SK-N-SH (cell line): Measurements from ENCODE around the gene KIDINS220. TPM values are rescaled to one million over a fixed set of nuclear protein-coding genes. Genes with fewer than 3 reads are reported as not detected.

Experiments
- CTCF ChIA-PET: fragments of 300-600, 350-600 bp; formaldehyde crosslinking; extraction: SDS; loops from one replicate; lab custom pipeline; 2021; lab: Yijun Ruan, JAX
- POLR2A ChIA-PET: fragments of 350-600 bp; sonication (Branson Sonifier 250); formaldehyde crosslinking; extraction: SDS; loops from one replicate; lab custom pipeline; 2020; ENCODE audit warnings: antibody characterized with exemption, inconsistent platforms; lab: Yijun Ruan, JAX
- DNase-seq: peaks from one replicate; pipeline ENCODE4 v3.0.0; 2012
- H2AFZ ChIP-seq: fragments of 200-600 bp; sonication (generic); 2 replicates; pipeline ENCODE4 v1.8.1; 2016; ENCODE audit warnings: antibody characterized with exemption, mild to moderate bottlenecking, low read depth
- H3F3A ChIP-seq: fragments of 200-600 bp; sonication (generic); replicated peaks from 2 replicates; pipeline ENCODE3; 2016; ENCODE audit warnings: antibody characterized with exemption, mild to moderate bottlenecking; ENCODE audit not compliant: insufficient read depth
- H3K27ac ChIP-seq, 2 experiments: fragments of 200-500 bp in 1 of 2; fragments of 200-600 bp in 1 of 2; sonication (Bioruptor generic) in 1 of 2; sonication (generic), shearing (Covaris generic) in 1 of 2; 2 replicates each; pipeline versions ENCODE4 v1.5.1 to v1.6.1; 2014 to 2016; ENCODE audit warnings: low read depth in 2 of 2, inconsistent platforms in 1 of 2, low read length in 1 of 2, mild to moderate bottlenecking in 1 of 2, mixed read lengths in 1 of 2
- H3K27me3 ChIP-seq: fragments of 200-600 bp; sonication (generic), shearing (Covaris generic); 2 replicates; pipeline ENCODE4 v1.6.1; 2016; ENCODE audit warnings: mixed run types; ENCODE audit not compliant: insufficient read depth
- H3K36me3 ChIP-seq, 2 experiments: fragments of 200-500 bp in 1 of 2; fragments of 200-600 bp in 1 of 2; sonication (Bioruptor generic) in 1 of 2; sonication (generic) in 1 of 2; replicated peaks in 1 of 2; 2 replicates each; pipeline versions ENCODE3 to v1.5.1; 2014 to 2016; ENCODE audit warnings: low read length in 1 of 2, mild to moderate bottlenecking in 1 of 2; ENCODE audit not compliant: insufficient read depth in 2 of 2, control insufficient read depth in 1 of 2
- H3K4me1 ChIP-seq, 2 experiments: fragments of 200-500 bp in 1 of 2; fragments of 200-600 bp in 1 of 2; sonication (Bioruptor generic) in 1 of 2; sonication (generic), shearing (Covaris generic) in 1 of 2; 2 replicates each; pipeline versions ENCODE4 v1.5.1 to v1.6.1; 2014 to 2016; ENCODE audit warnings: low read depth in 1 of 2, low read length in 1 of 2, mixed run types in 1 of 2; ENCODE audit not compliant: insufficient read depth in 2 of 2, control insufficient read depth in 1 of 2
- H3K4me2 ChIP-seq: fragments of 200-600 bp; sonication (generic), shearing (Covaris generic); 2 replicates; pipeline ENCODE4 v1.6.1; 2017; ENCODE audit warnings: mixed run types
- H3K4me3 ChIP-seq, 2 experiments: fragments of 200-500 bp in 1 of 2; fragments of 200-600 bp in 1 of 2; sonication (Bioruptor generic) in 1 of 2; sonication (generic), shearing (Covaris generic) in 1 of 2; 2 replicates each; pipeline versions ENCODE4 v1.5.1 to v1.8.1; 2014 to 2016; ENCODE audit warnings: low read depth in 2 of 2, inconsistent platforms in 1 of 2, low read length in 1 of 2, mild to moderate bottlenecking in 1 of 2, mixed read lengths in 1 of 2, moderate library complexity in 1 of 2
- H3K79me2 ChIP-seq: fragments of 200-600 bp; sonication (generic); 2 replicates; pipeline ENCODE4 v1.8.1; 2017; ENCODE audit warnings: mild to moderate bottlenecking; ENCODE audit not compliant: insufficient read depth
- H3K9ac ChIP-seq: fragments of 200-600 bp; sonication (generic); 2 replicates; pipeline ENCODE4 v1.6.1; 2017; ENCODE audit warnings: mixed run types
- H3K9me2 ChIP-seq: fragments of 200-600 bp; sonication (generic); 2 replicates; pipeline ENCODE4 v1.6.1; 2017; ENCODE audit warnings: mixed run types
- H3K9me3 ChIP-seq: fragments of 200-600 bp; sonication (generic); 2 replicates; pipeline ENCODE4 v1.6.1; 2017; ENCODE audit warnings: mixed run types, mild to moderate bottlenecking, moderate library complexity
- H4K20me1 ChIP-seq: fragments of 200-600 bp; sonication (generic); 2 replicates; pipeline ENCODE4 v1.6.1; 2017; ENCODE audit warnings: mild to moderate bottlenecking, mixed run types; ENCODE audit not compliant: insufficient read depth
- CTCF ChIP-seq: fragments of 200-600 bp; sonication (generic); IDR thresholded peaks from 2 replicates; pipeline ENCODE4 v1.6.1; 2017; ENCODE audit warnings: antibody characterized with exemption, mild to moderate bottlenecking, moderate library complexity
- EP300 ChIP-seq, 2 experiments: IDR thresholded peaks; 2 replicates each; pipeline versions ENCODE4 v1.4.0 to v1.6.1; 2012; ENCODE audit warnings: borderline replicate concordance in 1 of 2, low read depth in 1 of 2, low read length in 1 of 2
- FOSL2 ChIP-seq: IDR thresholded peaks from 2 replicates; pipeline ENCODE4 v1.4.0; 2012; ENCODE audit warnings: low read depth, mild to moderate bottlenecking, moderate library complexity, borderline replicate concordance
- FOXJ3 ChIP-seq: sonication (generic); formaldehyde crosslinking; IDR thresholded peaks from 2 replicates; pipeline ENCODE4 v1.5.1; 2020; ENCODE audit warnings: mild to moderate bottlenecking, missing genetic modification reagents
- GABPA ChIP-seq: IDR thresholded peaks from 2 replicates; pipeline ENCODE4 v1.4.0; 2012; ENCODE audit warnings: low read depth, mild to moderate bottlenecking
- GATA2 ChIP-seq: sonication (generic); formaldehyde crosslinking; IDR thresholded peaks from 2 replicates; pipeline ENCODE4 v1.5.0; 2020; ENCODE audit warnings: mild to moderate bottlenecking, missing genetic modification reagents
- MAX ChIP-seq: IDR thresholded peaks from 2 replicates; pipeline ENCODE4 v1.4.0; 2012; ENCODE audit warnings: low read depth
- MXI1 ChIP-seq: IDR thresholded peaks from 2 replicates; pipeline ENCODE4 v1.6.1; 2012; ENCODE audit warnings: mild to moderate bottlenecking, low read depth, low read length, improper control_type of control experiment
- NRF1 ChIP-seq: IDR thresholded peaks from 2 replicates; pipeline ENCODE4 v1.6.1; 2012; ENCODE audit warnings: low read depth, mild to moderate bottlenecking, low read length
- POLR2AphosphoS5 ChIP-seq: IDR thresholded peaks from 2 replicates; pipeline ENCODE4 v1.6.1; 2012; ENCODE audit warnings: low read depth, low read length
- RCOR1 ChIP-seq: fragments of 150-350 bp; IDR thresholded peaks from 2 replicates; pipeline ENCODE4 v1.6.1; 2017; ENCODE audit warnings: antibody characterized with exemption, low read length
- RXRA ChIP-seq: IDR thresholded peaks from 2 replicates; pipeline ENCODE4 v1.4.0; 2012; ENCODE audit warnings: low read depth, mild to moderate bottlenecking, borderline replicate concordance
- SIN3A ChIP-seq: IDR thresholded peaks from 2 replicates; pipeline ENCODE4 v1.6.1; 2012; ENCODE audit warnings: low read depth, mild to moderate bottlenecking, low read length, moderate library complexity, borderline replicate concordance
- TCF12 ChIP-seq: IDR thresholded peaks from 2 replicates; pipeline ENCODE4 v1.4.0; 2012
- USF1 ChIP-seq: IDR thresholded peaks from 2 replicates; pipeline ENCODE4 v1.4.0; 2012; ENCODE audit warnings: low read depth, borderline replicate concordance
- USF2 ChIP-seq: fragments of 150-350 bp; IDR thresholded peaks from 2 replicates; pipeline ENCODE4 v1.6.1; 2017; ENCODE audit warnings: antibody characterized with exemption, low read length, low read depth, borderline replicate concordance
- WGBS: methylation state at CpG from one replicate; pipeline ENCODE4 v1.1.6; 2017; ENCODE audit warnings: low lambda C conversion rate; 5-methylcytosine and 5-hydroxymethylcytosine counted together
- polyA plus RNA-seq, 3 experiments: library from polyadenylated mRNA; depleted of rRNA; stranded (reverse); fragments of >200 nt; gene quantifications; 2 replicates each; pipeline ENCODE4 v1.2.3, GENCODE V29; 2012

KIDINS220 gene
- polyA plus RNA-seq, 1 of the 3 experiments (the other 2 are of a cell fraction): 18.2 TPM

DNA sequence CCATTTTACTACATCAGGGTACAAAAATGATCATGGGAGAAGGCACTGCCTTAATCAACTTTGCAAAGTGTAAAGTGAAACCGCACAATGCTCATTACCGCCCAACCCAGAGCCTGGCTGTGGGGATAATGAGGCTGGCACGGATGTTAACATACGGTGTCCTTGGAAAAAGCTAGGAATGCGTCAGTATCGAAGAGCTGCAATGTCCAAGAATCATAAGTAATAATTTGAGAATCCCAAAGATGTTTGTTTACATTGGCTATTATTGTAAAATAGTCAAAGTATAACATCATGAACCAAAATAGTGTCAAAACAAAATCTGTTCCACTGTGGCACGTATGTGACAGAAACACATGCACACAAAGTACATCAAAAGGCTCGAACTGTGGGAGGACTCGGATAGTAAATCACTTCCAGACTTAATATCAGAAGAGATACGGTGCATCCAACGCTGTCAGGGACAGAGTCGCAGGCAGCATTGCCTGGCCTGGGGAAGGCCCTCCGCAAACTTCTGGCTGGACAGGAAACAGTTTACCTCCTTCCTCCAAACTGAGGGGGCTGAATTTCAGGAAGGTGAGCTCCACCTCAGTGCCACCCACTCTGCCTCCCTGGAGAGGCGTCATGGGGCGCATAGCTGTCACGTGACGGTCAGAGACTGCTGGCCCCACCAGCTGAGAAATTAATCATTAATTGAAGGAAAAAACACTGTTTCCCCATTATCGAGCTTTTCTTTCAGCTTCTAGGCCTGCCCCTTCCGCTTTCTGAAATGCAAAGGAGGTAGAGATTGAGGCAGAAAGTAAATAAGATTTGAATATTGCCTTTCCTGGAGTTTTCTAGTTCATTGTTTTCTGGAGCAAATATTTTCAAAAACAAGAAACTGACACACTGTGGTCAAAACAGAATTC lies 157.3 kb downstream of the KIDINS220 start:
- Histone ChIP-seq H3K9me2 (no peaks in the 10 kb centered on the region), H3K9ac (peak overlapping the region; percentile 96), H3K27ac (peak overlapping the region; percentile 97 to 99), H2AFZ (peak overlapping the region; percentile 41), H3K4me1 (peaks cover 23 to 48% of the 10 kb centered on the region in 2 experiments), H3K4me3 (peak overlapping the region; percentile 63 to 80), H3F3A (peaks cover 66% of the 10 kb centered on the region), H4K20me1 (peaks cover 31% of the 10 kb centered on the region), H3K27me3 (no peaks in the 10 kb centered on the region), H3K9me3 (no peaks in the 10 kb centered on the region), H3K4me2 (peak overlapping the region; percentile 96), H3K36me3 (peaks cover 0 to 20% of the 10 kb centered on the region in 2 experiments), H3K79me2 (peaks cover 40% of the 10 kb centered on the region)
- TF ChIP-seq TCF12 (peak; percentile 45), USF2 (peak; percentile 47; the same call in 1 of the 2 replicates), GATA2 (CRISPR knock-in tag) (0 out of 2 replicates have a peak, but pooled peaks have one; percentile 23), SIN3A (no peak), RCOR1 (peak; percentile 20; the same call in 1 of the 2 replicates), GABPA (no peak; the same call in 1 of the 2 replicates), FOXJ3 (CRISPR knock-in tag) (peak; percentile 45; the same call in 1 of the 2 replicates), MXI1 (peak; percentile 80; the same call in 1 of the 2 replicates), MAX (peak; percentile 69; the same call in 1 of the 2 replicates), USF1 (peak; percentile 93), POLR2AphosphoS5 (peak; percentile 18; the same call in 1 of the 2 replicates), EP300 (IDR thresholded peaks at IDR 0.05; ENCODE audit: borderline replicate concordance in 1 of 2, low read depth in 1 of 2, low read length in 1 of 2) (no peak)
- DNase-seq: peak; percentile 52
- 10% methylated on average over 19 of the region's 19 CpGs for WGBS
- ChIA-PET POLR2A (interaction anchor here (2.1 to 7.4 kb wide), 2 partner anchors 140 to 152 kb away, joined by 21 to 154 read pairs; no protein-coding TSS in a partner anchor), CTCF (interaction anchor here (0.6 to 4.9 kb wide), 11 partner anchors 52 to 1583 kb away, joined by 3 to 25 read pairs (median 3); no protein-coding TSS in a partner anchor)

DNA sequence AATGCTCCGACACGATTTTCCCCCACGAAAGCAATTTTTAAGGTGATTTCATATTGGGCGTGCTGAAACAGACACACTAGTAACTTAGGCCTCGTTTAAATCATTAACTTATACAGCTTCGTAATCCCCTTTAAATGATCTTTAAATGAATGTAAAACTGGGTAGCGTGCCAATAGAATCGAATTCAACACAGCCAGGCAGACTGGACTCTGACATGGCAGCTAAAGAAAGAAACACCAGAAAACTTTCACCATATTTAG lies 157.9 kb downstream of the KIDINS220 start:
- 11% methylated on average over 8 of the region's 8 CpGs for WGBS
- CTCF ChIA-PET: interaction anchor here (2.2 to 4.9 kb wide), 3 partner anchors 136 to 1582 kb away, joined by 6 to 25 read pairs (median 22); no protein-coding TSS in a partner anchor

More for the DNA sequence above, 157.9 kb downstream of the KIDINS220 start:
- peak overlapping the region; percentile 63 to 80 for H3K4me3 ChIP-seq
- H3K79me2 ChIP-seq: peaks cover 34% of the 10 kb centered on the region
- H3K9me2 ChIP-seq: no peaks in the 10 kb centered on the region
- no peak for DNase-seq
- peak overlapping the region; percentile 96 for H3K9ac ChIP-seq
- no peak overlapping the region; the same call in 1 of the 2 replicates for H2AFZ ChIP-seq
- peaks cover 61% of the 10 kb centered on the region for H3F3A ChIP-seq
- peaks cover 26% of the 10 kb centered on the region for H4K20me1 ChIP-seq
- POLR2A ChIA-PET: interaction anchor here (7.4 kb wide), 1 partner anchor 139 kb away, joined by 154 read pairs; no protein-coding TSS in a partner anchor
- peak overlapping the region; percentile 96 for H3K4me2 ChIP-seq
- no peaks in the 10 kb centered on the region for H3K9me3 ChIP-seq
- H3K4me1 ChIP-seq: peaks cover 23 to 42% of the 10 kb centered on the region in 2 experiments
- peak overlapping the region; percentile 97 to 99 for H3K27ac ChIP-seq
- no peaks in the 10 kb centered on the region for H3K27me3 ChIP-seq
- TF ChIP-seq RXRA (no peak), CTCF (no peak), NRF1 (no peak), POLR2AphosphoS5 (0 out of 2 replicates have a peak, but pooled peaks have one; percentile 1), FOSL2 (no peak)
- peaks cover 0 to 20% of the 10 kb centered on the region in 2 experiments for H3K36me3 ChIP-seq
